GM12801 (cell line): ENCODE data around the gene GSDME.

Source experiments
- CTCF ChIP-seq: IDR thresholded peaks from one replicate; pipeline ENCODE4 v1.5.1; 2011; ENCODE audit warnings: control low read depth; ENCODE audit not compliant: insufficient read length; ENCODE audit errors: extremely low read depth

Gene GSDME

GRCh38 chr7:24660546-24660945, 96.7 kb downstream of the GSDME start:
- TF ChIP-seq CTCF: no peak

- no peak for TF ChIP-seq CTCF
Observed at GRCh38 chr7:24659505-24659904, 97.8 kb downstream of the GSDME start.

- no peak for TF ChIP-seq CTCF
Observed at GRCh38 chr7:24657980-24658379, 99.3 kb downstream of the GSDME start.

- no peak for TF ChIP-seq CTCF
Observed at GRCh38 chr7:24656608-24657007, 100.7 kb downstream of the GSDME start.

GRCh38 chr7:24654305-24654704, 103.0 kb downstream of the GSDME start:
- TF ChIP-seq CTCF: no peak

- TF ChIP-seq CTCF: no peak
Observed at GRCh38 chr7:24653316-24654085, 103.8 kb downstream of the GSDME start.

- TF ChIP-seq CTCF: no peak
Observed at GRCh38 chr7:24652251-24652939, 104.9 kb downstream of the GSDME start.
